Muscle of arm (tissue), 12 donors: ENCODE results near the gene GOLGA8T. TPM values are rescaled to one million over a fixed set of nuclear protein-coding genes. Genes with fewer than 3 reads are reported as not detected.
"Not testable (repeated sequence)": the region's sequence is repeated elsewhere in the genome, so short reads cannot be mapped to it uniquely, and the experiment has no call there.

Experiments
- DNase-seq: peaks from one replicate; pipeline ENCODE4 v3.0.0-alpha.2; 2013
- polyA plus RNA-seq, 12 donors: library from polyadenylated mRNA; unstranded; fragments of 120-200 nt; gene quantifications; one replicate each; pipeline ENCODE4 v1.2.1, GENCODE V29; 2013; ENCODE audit not compliant: insufficient read length in 12 of 12

The GOLGA8T gene
- polyA plus RNA-seq, 12 donors = 0.57 to 0.80 TPM; not detected in 10

GRCh38 chr15:30191143-30191542, 56.3 kb downstream of the GOLGA8T start:
- not testable (repeated sequence) for DNase-seq

GRCh38 chr15:30191639-30192038, 56.8 kb downstream of the GOLGA8T start:
- not testable (repeated sequence) for DNase-seq

GRCh38 chr15:30192119-30192745, 57.4 kb downstream of the GOLGA8T start:
- DNase-seq = not testable (repeated sequence)

- not testable (repeated sequence) for DNase-seq
Measured at GRCh38 chr15:30192892-30193291, 58.0 kb downstream of the GOLGA8T start.

Other genes starting within 250 kb of the GOLGA8T start
- 1 to 10 TPM in 3 of 12 donors, under 1 TPM in 7, not detected in 2; 0.15 to 2.4 (median 0.57) TPM for gene GOLGA8J, start 52.1 kb upstream of the GOLGA8T start, polyA plus RNA-seq